Stimulated activated CD4-positive, alpha-beta T cell treated with anti-CD3 and anti-CD28 coated beads, Interleukin-15, amount 100 ng/mL, for 48 hours (primary cell): ENCODE measurements around the gene MBOAT2.
A peak's percentile ranks its signal among the peaks of the same experiment; 100 is the strongest.

Source experiments
- DNase-seq, 2 donors: peaks; one replicate each; pipeline ENCODE4 v3.0.0-alpha.2; 2020; ENCODE audit warnings: low read depth in 2 of 2

The MBOAT2 gene

DNA sequence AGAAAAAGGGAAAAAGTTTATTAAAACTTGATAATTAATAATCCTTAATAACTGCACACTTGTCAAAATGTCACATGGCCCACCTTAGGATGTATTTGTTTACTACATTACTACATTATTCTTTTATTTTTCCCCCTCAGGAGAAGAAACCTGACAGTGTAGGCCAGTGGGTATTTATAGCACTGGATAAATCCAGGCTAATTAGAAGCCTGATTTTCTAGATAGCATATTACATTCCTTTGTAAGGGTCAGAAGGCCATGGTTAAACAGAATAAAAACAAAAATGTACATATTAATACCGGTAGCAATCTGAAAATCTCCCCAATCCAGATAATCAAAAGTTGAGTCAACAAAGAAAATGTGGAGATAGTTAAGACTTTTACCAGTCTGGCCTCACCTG, 144.6 kb downstream of the MBOAT2 start:
- DNase-seq: no peak

DNA sequence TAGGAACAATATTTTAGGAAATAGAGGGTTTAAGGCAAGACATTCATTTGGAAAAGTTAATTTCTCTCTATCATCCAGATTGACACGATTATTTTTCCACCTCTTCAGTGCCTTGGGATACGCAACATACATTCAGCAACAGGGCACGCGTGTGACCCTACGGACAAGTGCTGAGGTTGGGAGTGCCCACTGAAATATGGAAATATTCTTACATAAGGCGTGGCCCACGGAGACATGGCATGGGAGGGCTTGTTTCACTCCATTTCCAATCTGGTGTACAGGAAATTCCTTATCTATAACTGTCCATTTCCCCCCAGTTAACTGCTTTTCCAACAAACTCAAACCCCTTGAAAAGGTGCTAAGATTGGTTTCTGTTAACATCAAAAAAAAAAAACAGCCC, 145.2 kb downstream of the MBOAT2 start:
- no peak for DNase-seq

DNA sequence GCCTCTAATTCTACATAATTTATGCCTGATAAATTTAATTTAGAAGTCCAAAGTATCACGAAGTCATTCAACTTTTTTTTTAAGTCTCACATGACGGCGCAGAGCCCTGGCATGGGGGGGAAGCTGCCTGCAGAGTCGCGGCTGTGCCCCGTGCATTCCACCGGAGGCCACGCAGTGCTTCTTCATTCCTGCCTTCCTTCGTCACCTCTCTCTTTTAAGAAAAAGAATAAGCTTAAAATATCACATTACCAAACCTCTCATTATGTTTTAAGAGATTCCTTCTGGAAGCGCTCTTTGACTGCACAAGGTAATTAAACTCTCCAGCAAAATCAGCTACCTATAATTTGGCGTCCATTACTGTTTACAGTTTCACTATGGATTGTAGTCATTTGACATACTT, 145.8 kb downstream of the MBOAT2 start:
- no peak for DNase-seq

DNA sequence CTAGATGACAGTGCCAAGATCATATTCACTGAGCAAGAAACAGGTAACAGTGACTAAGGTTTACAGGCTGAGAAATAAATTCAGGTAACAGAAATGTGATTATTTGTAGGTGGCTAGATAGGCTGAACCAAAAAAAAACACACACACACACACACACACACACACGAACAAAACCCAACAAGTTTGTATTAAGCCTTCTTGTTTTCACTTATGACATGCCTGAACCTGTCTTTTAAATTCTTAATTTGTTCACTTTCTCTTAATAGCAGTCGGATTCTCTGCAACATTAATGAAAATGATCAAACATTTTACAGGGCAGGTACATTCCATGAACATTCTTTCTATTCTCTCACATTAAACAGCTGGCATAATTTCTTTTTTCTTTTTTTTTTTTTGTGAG, 147.3 kb downstream of the MBOAT2 start:
- DNase-seq: no peak

DNA sequence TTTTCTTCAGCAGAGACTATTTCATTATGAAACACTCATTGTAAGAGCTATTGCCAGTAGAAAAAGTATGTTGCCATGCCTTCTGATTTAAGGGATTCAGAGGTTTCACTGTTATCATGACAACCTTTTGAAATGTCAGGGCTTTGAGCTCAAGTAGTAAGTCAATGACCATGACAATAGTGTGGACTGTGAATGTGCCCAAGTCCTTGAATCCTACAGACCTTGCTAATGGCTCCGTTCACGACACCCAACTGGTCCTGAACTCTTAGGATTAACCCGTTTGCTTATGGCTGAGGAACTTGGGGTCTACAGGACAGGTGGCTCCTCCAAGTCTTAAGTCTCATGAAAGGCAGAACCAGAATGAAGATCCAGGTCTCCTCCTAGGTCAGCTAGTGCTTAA, 148.5 kb downstream of the MBOAT2 start:
- DNase-seq: no peak

DNA sequence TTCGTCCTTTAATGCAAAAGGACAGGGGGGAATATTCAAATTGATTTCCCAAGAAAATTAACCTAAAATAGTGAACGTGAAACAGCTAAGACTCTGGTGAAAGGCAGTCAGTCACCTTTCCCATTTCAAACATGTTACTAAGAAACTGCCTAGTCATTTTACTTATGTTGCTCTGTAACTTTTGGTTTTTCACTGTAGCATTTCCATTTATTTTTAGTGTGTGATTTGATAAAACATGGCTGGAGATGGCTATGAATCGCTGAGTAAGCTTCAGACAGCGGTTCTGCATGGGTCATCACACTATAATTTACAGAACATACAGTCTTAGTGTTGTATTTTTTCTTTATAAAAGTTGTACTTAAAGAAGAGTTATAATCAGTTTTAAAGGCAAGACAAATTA, 150.1 kb downstream of the MBOAT2 start:
- no peak for DNase-seq

DNA sequence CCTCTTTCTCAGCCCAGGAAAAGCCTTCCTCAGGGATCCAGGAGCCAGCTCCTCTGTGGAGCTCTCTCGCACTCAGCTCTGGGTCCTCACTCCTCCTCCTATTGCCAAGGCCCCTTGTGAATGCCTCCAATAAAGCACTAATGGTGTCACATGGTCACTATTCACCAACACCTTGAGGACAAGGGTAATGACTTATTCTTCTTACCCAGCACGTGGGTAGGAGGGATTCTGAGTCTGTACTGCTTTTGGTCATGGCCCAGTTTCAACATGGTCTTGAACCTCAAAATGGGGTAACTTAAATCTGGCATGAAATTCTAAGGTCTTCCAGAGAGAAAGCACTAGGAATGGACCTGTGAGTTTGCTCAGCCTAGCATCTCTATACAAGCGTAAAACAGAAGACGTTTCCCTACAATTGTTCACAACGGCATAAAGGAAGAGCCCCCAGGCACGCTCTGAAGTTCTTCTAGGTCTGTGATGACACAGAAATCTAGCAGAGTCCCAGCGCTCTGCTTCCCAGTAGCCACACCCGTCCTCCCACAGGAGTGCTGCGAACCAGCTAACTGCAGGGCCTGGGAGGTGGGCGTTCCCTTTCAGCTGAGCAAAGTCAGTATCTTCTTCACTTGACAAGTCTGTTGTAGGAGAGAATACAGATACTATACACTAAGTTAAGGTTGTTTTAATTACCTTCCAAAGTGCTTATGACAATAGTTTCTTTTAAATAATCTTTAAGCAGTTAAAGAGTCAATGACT, 151.5 kb downstream of the MBOAT2 start:
- DNase-seq: no peak

DNA sequence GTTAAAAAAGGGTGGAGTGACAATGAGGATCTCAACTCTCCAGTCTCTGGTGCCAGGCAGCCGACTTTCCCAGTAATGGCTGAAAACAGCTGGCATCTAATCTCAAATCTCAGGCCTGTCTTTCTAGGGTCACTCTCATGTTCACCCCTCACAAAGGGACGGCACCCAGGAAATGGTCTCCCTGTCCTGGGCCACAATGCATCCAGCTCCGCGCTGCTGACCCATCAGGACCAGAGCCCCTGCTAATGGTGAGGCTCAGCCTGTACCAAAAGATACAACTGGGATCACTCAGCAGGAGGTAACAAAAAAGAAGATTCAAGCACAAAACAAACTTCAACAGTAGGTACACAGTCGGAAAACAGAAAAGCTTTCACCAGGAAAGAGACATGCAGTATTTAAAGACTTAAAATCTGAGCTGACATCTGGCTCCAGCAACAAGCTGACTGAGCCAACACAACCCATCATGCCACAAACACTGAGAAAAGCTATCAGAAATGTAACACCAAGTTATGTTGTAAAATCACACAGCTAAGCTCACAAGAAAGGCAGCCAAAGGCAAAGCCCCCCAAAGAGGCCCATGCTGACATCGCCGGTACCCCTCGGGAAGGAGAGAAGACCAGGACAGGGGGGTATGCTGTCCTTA, 152.5 kb downstream of the MBOAT2 start:
- DNase-seq: no peak

DNA sequence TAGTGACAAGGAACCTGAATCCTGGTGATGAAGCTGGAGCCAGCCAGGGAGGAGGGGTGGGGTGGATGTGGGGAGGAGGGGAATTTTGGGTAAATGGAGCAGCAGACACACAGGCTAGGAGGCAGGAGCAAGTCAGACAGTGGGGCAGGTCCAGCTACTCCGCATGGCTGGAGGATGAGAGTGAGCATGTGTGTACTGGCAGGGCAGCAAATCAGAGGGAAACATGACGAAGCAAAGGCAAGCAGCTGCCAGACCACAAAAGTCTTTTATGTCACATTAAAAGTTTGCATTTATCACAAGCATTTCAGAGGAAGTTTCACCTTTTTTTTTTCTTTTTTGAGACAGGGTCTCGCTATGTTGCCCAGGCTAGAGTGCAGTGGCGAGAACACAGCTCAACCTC, 154.2 kb downstream of the MBOAT2 start:
- DNase-seq: no peak

DNA sequence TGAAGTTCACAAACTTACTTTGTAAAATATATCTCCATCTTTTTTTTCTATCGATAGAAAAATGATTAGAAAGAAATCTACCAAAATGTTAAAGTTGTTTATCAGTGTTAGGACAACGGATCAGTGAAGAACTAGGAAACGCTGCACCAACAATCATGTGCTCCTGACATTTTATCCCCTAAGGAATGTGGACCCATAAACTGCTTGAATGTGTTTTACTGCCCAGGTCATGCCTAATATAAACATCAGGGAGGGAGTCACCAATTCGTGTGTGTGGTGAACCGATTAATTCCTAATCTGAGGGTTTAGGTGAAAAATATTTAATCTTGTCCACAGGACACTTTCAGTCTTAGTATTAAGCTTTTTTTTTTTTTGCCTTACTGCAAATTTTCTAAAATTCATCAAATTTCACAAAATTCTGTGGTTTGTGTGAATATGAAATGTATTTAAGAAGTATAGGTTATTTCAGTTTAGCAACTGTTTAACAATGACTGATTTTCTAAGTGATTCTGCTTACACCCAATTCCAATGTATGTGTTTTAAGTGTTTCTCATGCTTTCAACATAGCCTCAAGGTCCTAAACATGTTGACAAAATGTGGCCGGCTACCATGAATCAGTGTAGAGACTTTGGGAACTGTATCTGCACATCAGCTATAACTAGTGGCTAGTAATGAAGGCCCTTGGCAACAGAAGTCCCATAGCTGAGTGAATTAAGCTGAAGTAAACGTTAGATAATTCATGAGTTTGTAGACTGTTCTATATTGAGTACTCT, 155.0 kb downstream of the MBOAT2 start:
- DNase-seq: no peak

DNA sequence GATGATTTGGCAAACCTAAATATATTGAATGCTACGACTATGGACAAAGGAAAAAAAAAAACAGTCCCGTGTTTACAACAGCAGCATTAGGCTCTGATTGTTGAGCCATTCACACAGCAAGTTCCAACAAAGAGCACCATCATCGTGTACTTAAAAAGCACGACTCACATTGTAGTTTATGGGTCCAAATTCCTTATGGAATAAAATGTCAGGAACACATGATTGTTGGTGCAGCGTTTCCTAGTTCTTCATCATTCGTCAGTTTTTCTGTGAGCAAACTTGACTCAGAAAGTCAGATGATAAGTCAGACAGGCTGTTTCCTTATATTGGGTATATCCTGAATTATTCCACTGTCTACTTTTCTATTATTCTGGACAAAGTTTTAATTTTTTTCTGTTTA, 156.1 kb downstream of the MBOAT2 start:
- no peak for DNase-seq

DNA sequence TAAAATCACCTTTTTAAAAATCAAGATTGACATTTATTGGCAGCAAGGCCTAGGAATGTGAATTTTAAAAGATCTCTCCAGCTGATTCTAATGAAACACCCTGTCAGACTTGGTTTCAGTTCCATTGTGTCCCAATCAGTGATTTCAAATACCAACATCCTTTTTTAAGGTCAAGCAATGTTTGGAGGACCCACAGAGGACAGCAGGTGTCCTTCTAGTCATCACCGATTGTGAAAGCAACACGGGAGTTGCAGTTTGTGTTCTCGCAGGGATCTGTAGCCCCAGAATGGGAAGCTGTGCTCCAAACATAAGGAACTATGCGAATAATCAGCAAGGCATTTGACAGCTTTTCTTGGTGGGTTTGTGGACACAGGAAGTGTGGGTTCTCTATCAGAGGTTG, 161.6 kb downstream of the MBOAT2 start:
- no peak for DNase-seq

DNA sequence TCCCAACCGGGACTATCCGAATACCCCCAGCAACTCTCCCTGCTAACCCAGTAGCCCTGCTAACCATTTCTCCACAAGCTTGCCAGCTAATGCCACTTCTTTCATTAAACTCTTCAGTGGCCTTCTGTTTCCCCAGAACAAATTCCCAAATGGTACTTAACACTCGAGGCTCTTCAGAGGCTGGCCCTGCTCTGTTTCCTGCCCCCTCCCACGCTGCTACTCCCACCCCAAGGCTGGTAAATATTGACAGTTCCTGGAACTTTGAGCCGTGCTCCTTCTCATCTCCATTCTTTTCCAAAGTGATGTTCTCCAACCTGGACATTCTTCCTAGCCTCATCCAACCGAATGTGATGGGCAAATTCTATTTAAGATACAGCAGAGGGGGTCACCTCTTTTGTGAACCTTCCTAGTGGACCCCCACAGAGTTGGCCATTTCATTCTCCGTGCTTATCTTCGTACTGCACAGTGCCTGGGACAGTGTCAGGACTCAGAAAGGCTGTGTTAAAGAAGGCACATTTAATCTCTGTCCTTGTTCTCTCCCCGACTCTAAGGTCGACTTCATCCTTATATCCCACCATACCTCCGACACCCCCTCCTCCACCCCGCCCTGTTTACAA, 162.9 kb downstream of the MBOAT2 start:
- no peak for DNase-seq

DNA sequence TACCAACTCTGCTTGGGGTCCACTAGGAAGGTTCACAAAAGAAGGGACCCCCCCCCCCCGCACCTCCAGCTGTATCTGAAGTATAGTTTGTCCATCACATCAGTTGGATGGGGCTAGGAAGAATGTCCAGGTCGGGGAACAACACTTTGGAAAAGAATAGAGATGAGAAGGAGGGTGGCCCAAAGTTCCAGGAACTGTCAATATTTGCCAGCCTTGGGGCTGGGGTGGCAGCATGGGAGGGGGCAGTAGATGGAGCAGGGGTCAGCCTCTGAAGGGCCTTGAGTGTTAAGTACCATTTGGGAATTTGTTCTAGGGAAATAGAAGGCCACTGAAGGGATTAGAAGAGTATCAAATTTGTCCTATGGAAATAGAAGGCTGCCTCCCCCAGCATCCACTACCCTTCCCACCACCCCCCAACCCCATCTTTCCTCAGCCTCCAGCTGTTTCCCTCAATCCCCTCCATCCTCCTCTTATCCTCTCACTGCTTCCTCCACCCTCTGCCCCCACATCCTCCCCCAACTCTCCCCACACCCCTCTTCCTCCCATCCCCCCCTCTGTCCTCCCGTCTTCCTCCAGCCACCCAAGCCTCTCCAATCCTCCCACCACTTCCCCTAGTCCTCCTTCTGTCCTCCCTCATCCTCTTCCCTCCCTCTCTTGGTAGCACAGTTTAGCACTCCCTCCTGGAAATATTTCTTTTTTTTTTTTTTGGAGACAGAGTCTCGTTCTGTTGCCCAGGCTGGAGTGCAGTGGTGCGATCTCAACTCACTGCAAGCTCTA, 164.1 kb downstream of the MBOAT2 start:
- DNase-seq: no peak

DNA sequence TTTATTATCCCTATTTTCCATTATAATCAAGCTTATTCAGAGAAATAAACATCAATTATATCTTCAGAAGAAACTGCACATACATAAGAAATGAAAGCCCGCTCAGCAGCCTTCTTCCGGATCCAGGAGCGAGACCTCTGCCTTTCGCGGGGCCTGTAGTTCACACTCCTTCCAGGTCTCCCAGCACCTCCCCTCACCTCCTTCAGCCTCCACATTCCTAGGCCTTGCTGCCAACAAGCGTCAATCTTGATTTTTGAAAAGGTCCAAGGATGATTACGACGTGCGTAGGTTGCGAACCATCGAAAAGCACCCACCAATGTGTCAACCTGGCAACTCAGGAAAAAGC, 165.7 kb downstream of the MBOAT2 start:
- DNase-seq: no peak

DNA sequence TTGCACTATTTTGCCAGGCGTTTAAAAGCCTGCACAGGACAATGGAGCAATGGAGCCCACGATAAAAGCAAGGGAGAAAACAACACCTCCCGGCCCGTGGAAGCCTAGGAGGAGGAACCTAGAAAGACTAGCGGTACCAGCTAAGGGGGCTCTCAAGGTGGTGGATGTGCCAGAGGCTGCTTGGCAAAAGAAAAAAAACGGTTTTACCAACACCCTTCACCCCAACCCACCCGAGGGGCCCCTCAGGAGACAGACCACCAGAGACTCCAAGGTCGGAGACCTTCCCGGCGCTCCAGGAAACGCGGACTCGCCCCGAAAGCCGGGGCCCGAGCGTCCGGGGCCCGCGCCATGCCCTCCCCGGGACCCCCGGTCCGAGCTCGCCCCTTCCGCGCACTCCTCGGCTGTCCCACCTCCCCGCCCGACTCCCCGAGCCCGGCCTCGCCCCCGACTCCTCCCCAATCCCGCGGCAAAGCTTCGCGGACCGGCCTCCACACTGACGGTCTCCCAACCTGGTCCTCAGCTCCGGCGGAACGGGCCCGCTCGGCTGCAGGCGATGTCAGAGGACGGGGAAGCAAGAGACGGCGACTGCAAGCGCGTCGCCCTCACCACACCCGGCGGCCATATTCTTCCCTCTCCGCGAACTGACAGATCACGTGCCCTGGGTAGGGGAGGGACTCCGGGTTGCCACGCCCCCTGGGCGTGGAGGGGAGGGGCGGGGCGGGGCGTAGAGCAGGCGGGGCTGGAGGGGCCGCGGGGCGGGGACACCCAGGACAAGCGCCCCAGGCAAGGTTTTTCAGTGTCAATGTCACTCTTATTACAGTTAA, 166.3 kb downstream of the MBOAT2 start, which contains the start of gene KIDINS220:
Gene KIDINS220 (minus strand): TSS at position 643 of the 824 bp plus-strand sequence. CDS start 10,520 bp downstream, outside the sequence.
- DNase-seq: peak; percentile 72 to 77

DNA sequence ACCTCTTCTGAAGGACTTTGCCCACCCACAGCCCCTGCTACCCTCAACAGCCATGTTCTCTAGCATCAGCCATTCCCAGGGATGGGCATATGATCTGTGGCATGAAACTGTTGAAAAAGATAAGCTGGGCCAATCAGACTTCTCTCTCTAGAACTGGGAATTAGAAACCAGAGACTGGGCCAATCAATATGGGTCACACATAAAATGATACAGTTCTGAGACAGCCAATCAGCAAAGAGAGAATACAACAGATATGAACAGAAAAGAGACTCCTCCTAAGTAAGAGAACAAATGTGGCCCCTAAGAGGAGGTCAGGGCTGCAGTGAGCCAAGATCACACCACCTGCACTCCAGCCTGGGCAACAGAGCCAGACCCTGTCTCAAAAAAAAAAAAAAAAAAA, 168.2 kb downstream of the MBOAT2 start:
- DNase-seq: no peak

DNA sequence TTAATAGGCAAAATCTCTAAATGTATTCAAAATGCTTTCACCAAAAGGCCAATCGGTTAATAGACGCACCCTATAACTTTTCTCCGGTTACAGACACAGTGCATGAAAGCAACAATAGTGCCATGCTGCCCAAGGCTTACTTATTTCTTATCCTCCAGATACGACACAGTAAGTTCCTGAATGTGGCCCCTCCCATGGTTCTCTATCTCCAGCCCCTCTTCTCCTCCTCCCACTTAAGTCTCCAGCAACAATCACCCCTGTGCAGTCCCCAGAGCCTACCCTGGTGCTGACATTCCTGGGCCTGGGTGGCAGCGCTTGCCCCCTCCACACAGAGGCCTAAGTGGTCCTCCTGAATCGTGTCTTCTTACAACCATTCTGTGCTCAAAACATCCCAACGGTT, 169.6 kb downstream of the MBOAT2 start:
- no peak for DNase-seq

DNA sequence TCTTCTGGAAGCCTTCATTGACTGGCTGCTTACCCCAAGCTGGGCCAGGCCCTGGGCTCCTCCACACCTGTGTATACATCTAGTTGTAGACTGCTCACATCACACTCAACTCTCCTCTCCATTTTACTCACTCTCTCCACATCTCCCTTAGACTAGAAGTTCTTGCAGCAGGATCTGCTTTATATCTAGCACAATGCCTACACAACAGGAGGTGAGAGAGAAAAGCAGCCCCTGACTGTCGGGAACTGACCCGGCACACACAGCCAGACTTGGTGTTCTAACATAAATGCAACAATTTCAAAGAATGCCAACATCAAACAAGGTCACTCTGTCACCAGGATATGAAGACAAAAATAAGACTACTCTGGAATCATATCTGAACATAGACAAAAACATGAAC, 172.0 kb downstream of the MBOAT2 start:
- DNase-seq: no peak

DNA sequence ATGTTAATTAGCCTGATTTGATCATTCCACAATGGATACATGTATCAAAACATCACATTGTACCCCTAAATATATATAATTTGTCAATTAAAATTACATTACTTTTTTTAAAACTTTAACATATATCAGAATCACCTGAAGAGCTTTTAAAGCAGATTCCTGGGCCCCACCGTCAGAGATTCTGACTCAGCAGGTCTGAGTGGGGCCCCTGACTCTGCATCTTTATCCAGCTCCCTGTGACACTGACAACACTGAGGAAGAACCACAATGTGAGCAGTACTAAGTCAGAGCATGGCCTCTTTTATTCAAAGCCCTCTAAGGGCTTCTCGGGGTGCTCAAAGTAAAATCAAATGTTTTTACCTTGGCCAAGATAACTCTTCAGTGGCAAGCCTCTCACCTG, 175.8 kb downstream of the MBOAT2 start:
- no peak for DNase-seq

DNA sequence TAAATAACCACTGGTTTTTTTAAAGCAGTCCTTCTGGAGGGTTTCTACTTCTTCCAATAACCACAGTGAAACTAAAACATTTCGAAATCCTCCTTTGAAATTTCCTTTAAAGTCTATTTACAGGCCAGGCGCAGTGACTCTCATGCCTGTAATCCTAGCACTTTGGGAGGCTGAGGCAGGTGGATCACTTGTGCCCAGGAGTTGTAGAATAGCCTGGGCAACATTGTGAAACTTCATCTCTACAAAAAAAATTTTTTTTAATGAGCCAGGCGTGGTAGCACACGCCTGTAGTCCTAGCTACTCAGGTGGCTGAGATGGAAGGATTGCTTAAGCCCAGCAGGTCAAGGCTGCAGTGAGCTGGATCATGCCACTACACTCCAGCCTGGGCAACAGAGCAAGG, 181.3 kb downstream of the MBOAT2 start:
- DNase-seq: no peak
